Neutrophil (primary cell): ENCODE results near the gene TSC22D3.

Source experiments
- H3K27ac ChIP-seq: fragments of 200-600 bp; sonication (generic); 2 replicates; pipeline ENCODE4 v1.5.1; 2016; ENCODE audit warnings: mild to moderate bottlenecking, moderate library complexity
- H3K27me3 ChIP-seq: fragments of 200-600 bp; sonication (generic); 2 replicates; pipeline ENCODE4 v1.6.0; 2016; ENCODE audit warnings: mild to moderate bottlenecking
- H3K36me3 ChIP-seq: fragments of 200-600 bp; sonication (generic); 2 replicates; pipeline ENCODE4 v1.5.1; 2017
- H3K4me1 ChIP-seq, 2 experiments: fragments of 200-600 bp in 1 of 2; sonication (generic) in 1 of 2; 1 replicate in 1 of 2; 2 replicates in 1 of 2; pipeline versions ENCODE4 v1.5.1 to v1.6.1; 2013 to 2016; ENCODE audit warnings: low read depth in 1 of 2, low read length in 1 of 2, mild to moderate bottlenecking in 1 of 2, moderate library complexity in 1 of 2; ENCODE audit not compliant: control insufficient read depth in 1 of 2, insufficient read depth in 1 of 2
- H3K4me3 ChIP-seq, 2 experiments: fragments of 200-600 bp in 1 of 2; sonication (generic) in 1 of 2; 1 replicate in 1 of 2; 2 replicates in 1 of 2; pipeline ENCODE4 v1.5.1; 2013 to 2016; ENCODE audit warnings: low read depth in 1 of 2, low read length in 1 of 2, mild to moderate bottlenecking in 1 of 2, moderate library complexity in 1 of 2
- H3K9me3 ChIP-seq: fragments of 200-600 bp; sonication (generic); 2 replicates; pipeline ENCODE4 v1.5.1; 2016
- CTCF ChIP-seq: fragments of 200-600 bp; sonication (generic); IDR thresholded peaks from 2 replicates; pipeline ENCODE4 v1.5.1; 2016; ENCODE audit warnings: antibody characterized with exemption

The TSC22D3 gene

DNA sequence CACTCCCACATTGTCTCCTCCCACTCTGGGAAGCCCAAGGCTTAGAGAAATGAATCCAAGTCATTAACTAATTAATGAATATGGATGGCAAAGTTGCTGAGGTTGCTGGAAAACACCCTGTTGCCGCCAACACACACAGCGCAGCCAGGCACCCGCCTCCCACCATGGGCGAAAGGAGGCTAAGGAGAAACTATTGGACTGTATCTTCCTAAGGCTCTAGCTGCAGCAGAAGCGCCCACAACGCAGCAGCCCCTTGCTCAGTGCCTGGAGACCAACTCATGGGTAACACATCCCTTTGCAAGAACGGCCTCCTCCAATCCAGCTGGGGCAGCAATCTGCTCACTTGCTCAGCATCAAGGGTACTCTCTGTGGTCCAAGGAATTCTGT is 34.2 kb downstream of the TSC22D3 start:
- H3K27me3 ChIP-seq: peaks cover 8% of the 10 kb centered on the region
- no peak for TF ChIP-seq CTCF
- H3K27ac ChIP-seq: no peak overlapping the region
- peaks cover 4 to 10% of the 10 kb centered on the region in 2 experiments for H3K4me1 ChIP-seq
- peak overlapping the region; percentile 48 to 54 for H3K4me3 ChIP-seq
- no peaks in the 10 kb centered on the region for H3K9me3 ChIP-seq
- no peaks in the 10 kb centered on the region for H3K36me3 ChIP-seq

GRCh38 chrX:107739541-107739940 is 36.0 kb downstream of the TSC22D3 start:
- H3K9me3 ChIP-seq: no peaks in the 10 kb centered on the region
- no peak for TF ChIP-seq CTCF
- no peak overlapping the region for H3K4me3 ChIP-seq
- peaks cover 4 to 10% of the 10 kb centered on the region in 2 experiments for H3K4me1 ChIP-seq
- peaks cover 8% of the 10 kb centered on the region for H3K27me3 ChIP-seq
- H3K27ac ChIP-seq: no peak overlapping the region
- no peaks in the 10 kb centered on the region for H3K36me3 ChIP-seq

- Histone ChIP-seq H3K4me1 (peaks cover 4 to 10% of the 10 kb centered on the region in 2 experiments), H3K27me3 (peaks cover 8% of the 10 kb centered on the region), H3K36me3 (no peaks in the 10 kb centered on the region), H3K9me3 (no peaks in the 10 kb centered on the region), H3K27ac (no peak overlapping the region), H3K4me3 (no peak overlapping the region)
- TF ChIP-seq CTCF: no peak
Observed at GRCh38 chrX:107738768-107739167, 36.8 kb downstream of the TSC22D3 start.

GRCh38 chrX:107738272-107738671 is 37.3 kb downstream of the TSC22D3 start:
- Histone ChIP-seq H3K27ac (no peak overlapping the region), H3K4me1 (peaks cover 4 to 10% of the 10 kb centered on the region in 2 experiments), H3K27me3 (peaks cover 8% of the 10 kb centered on the region), H3K9me3 (no peaks in the 10 kb centered on the region), H3K4me3 (no peak overlapping the region), H3K36me3 (no peaks in the 10 kb centered on the region)
- no peak for TF ChIP-seq CTCF

- no peak for TF ChIP-seq CTCF
- no peak overlapping the region for H3K27ac ChIP-seq
- H3K4me1 ChIP-seq: peaks cover 4% of the 10 kb centered on the region in 2 experiments
- H3K27me3 ChIP-seq: peaks cover 8% of the 10 kb centered on the region
- no peak overlapping the region for H3K4me3 ChIP-seq
- H3K36me3 ChIP-seq: no peaks in the 10 kb centered on the region
- H3K9me3 ChIP-seq: no peaks in the 10 kb centered on the region
Observed at GRCh38 chrX:107736781-107737531, 38.6 kb downstream of the TSC22D3 start.
